Liver (tissue), 9 donors: ENCODE measurements around the gene PTGR1. TPM values are rescaled to one million over a fixed set of nuclear protein-coding genes. Genes with fewer than 3 reads are reported as not detected.

Experiments used
- DNase-seq: peaks from one replicate; pipeline ENCODE4 v3.0.0-alpha.2; 2017; ENCODE audit warnings: low spot score
- H3K27ac ChIP-seq, 2 donors: one replicate each; pipeline ENCODE4 v1.7.0; 2013; ENCODE audit warnings: inconsistent platforms in 2 of 2, low read length in 2 of 2, control low read depth in 1 of 2, low read depth in 1 of 2, mild to moderate bottlenecking in 1 of 2
- H3K27me3 ChIP-seq, 4 donors: one replicate each; pipeline versions ENCODE4 v1.6.1 to v1.7.0; 2013; ENCODE audit warnings: low read length in 3 of 4, inconsistent platforms in 1 of 4, mild to moderate bottlenecking in 1 of 4, moderate library complexity in 1 of 4; ENCODE audit not compliant: control insufficient read depth in 4 of 4, insufficient read depth in 4 of 4
- H3K36me3 ChIP-seq, 4 donors: one replicate each; pipeline versions ENCODE4 v1.6.1 to v1.7.0; 2013; ENCODE audit warnings: low read length in 3 of 4, mild to moderate bottlenecking in 3 of 4, low read depth in 1 of 4, moderate library complexity in 1 of 4; ENCODE audit not compliant: control insufficient read depth in 4 of 4, insufficient read depth in 3 of 4
- H3K4me1 ChIP-seq, 4 donors: one replicate each; pipeline versions ENCODE4 v1.6.1 to v1.7.0; 2013; ENCODE audit warnings: low read length in 3 of 4, mild to moderate bottlenecking in 3 of 4, moderate library complexity in 1 of 4; ENCODE audit not compliant: control insufficient read depth in 4 of 4, insufficient read depth in 4 of 4
- H3K4me3 ChIP-seq, 3 donors: one replicate each; pipeline versions ENCODE4 v1.6.1 to v1.7.0; 2013; ENCODE audit warnings: low read length in 3 of 3, control low read depth in 1 of 3, low read depth in 1 of 3, mild to moderate bottlenecking in 1 of 3
- H3K9ac ChIP-seq, 2 donors: one replicate each; pipeline ENCODE4 v1.7.0; 2013; ENCODE audit warnings: low read length in 2 of 2, mild to moderate bottlenecking in 2 of 2, moderate library complexity in 2 of 2, control low read depth in 1 of 2, low read depth in 1 of 2
- H3K9me3 ChIP-seq, 4 donors: one replicate each; pipeline versions ENCODE4 v1.6.1 to v1.7.0; 2013; ENCODE audit warnings: low read length in 3 of 4; ENCODE audit not compliant: control insufficient read depth in 4 of 4
- EGR1 ChIP-seq, 2 donors: IDR thresholded peaks; 2 replicates each; pipeline ENCODE4 v1.6.1; 2016 to 2018; ENCODE audit warnings: antibody characterized with exemption in 2 of 2, low read depth in 2 of 2
- FOXA1 ChIP-seq: IDR thresholded peaks from 2 replicates; pipeline ENCODE4 v1.6.1; 2016; ENCODE audit warnings: antibody characterized with exemption
- FOXA2 ChIP-seq: IDR thresholded peaks from 2 replicates; pipeline ENCODE4 v1.6.1; 2016; ENCODE audit warnings: antibody characterized with exemption
- GABPA ChIP-seq, 2 donors: IDR thresholded peaks in 1 of 2; conservative IDR thresholded peaks in 1 of 2; 2 replicates each; pipeline ENCODE4 v1.6.1; 2016; ENCODE audit warnings: antibody characterized with exemption in 2 of 2, mild to moderate bottlenecking in 1 of 2, moderate library complexity in 1 of 2
- HNF4A ChIP-seq, 2 donors: conservative IDR thresholded peaks; 2 replicates each; pipeline ENCODE4 v1.6.1; 2016; ENCODE audit warnings: antibody characterized with exemption in 2 of 2, mild to moderate bottlenecking in 2 of 2
- HNF4G ChIP-seq: IDR thresholded peaks from 2 replicates; pipeline ENCODE4 v1.6.1; 2016; ENCODE audit warnings: antibody characterized with exemption
- JUND ChIP-seq, 2 donors: IDR thresholded peaks; 2 replicates each; pipeline ENCODE4 v1.6.1; 2016; ENCODE audit warnings: antibody characterized with exemption in 2 of 2
- NR2F2 ChIP-seq: IDR thresholded peaks from 2 replicates; pipeline ENCODE4 v1.6.1; 2016; ENCODE audit warnings: antibody characterized with exemption
- RAD21 ChIP-seq, 2 donors: IDR thresholded peaks; 2 replicates each; pipeline ENCODE4 v1.6.1; 2016; ENCODE audit warnings: antibody characterized with exemption in 2 of 2, mild to moderate bottlenecking in 2 of 2
- RXRA ChIP-seq, 2 donors: IDR thresholded peaks; 2 replicates each; pipeline ENCODE4 v1.6.1; 2017 to 2018; ENCODE audit warnings: antibody characterized with exemption in 2 of 2, mild to moderate bottlenecking in 1 of 2
- SP1 ChIP-seq: IDR thresholded peaks from 2 replicates; pipeline ENCODE4 v1.6.1; 2018; ENCODE audit warnings: antibody characterized with exemption, mild to moderate bottlenecking
- TAF1 ChIP-seq: conservative IDR thresholded peaks from 2 replicates; pipeline ENCODE4 v1.6.1; 2016; ENCODE audit warnings: antibody characterized with exemption, mild to moderate bottlenecking
- YY1 ChIP-seq: IDR thresholded peaks from 2 replicates; pipeline ENCODE4 v1.6.1; 2016; ENCODE audit warnings: antibody characterized with exemption, mild to moderate bottlenecking
- WGBS: extraction: QIAGEN DNeasy Blood & Tissue Kit; methylation state at CpG from one replicate; pipeline ENCODE4 v1.1.7; 2013; 5-methylcytosine and 5-hydroxymethylcytosine counted together
- polyA plus RNA-seq, 2 donors: library from polyadenylated mRNA; stranded (reverse) in 1 of 2; unstranded in 1 of 2; fragments of 200-250 nt in 1 of 2; fragments of >200 nt in 1 of 2; fragmentation: Nextera tagmentation in 1 of 2; extraction: Ambion mirVana in 1 of 2; gene quantifications; one replicate each; pipeline versions ENCODE4 v1.2.1 to v1.2.3, GENCODE V29; 2013 to 2015
- total RNA-seq, 2 donors: library from RNA; depleted of rRNA; stranded (reverse); fragments of >200 nt; gene quantifications; one replicate each; pipeline ENCODE4 v1.2.3, GENCODE V29; 2014
- TF ChIP-seq, protein P1 (sequence below): fragments of 150-350 bp; IDR thresholded peaks from 2 replicates; pipeline ENCODE4 v1.5.1; 2017; ENCODE audit warnings: improper control_type of control experiment, low read depth, low read length; ENCODE audit not compliant: missing input control
- TF ChIP-seq, protein P2 (sequence below): IDR thresholded peaks from 2 replicates; pipeline ENCODE4 v1.6.1; 2016; ENCODE audit warnings: antibody characterized with exemption
- TF ChIP-seq, protein P3 (sequence below): IDR thresholded peaks from 2 replicates; pipeline ENCODE4 v1.6.1; 2016; ENCODE audit warnings: antibody characterized with exemption
- TF ChIP-seq, protein P4 (sequence below): IDR thresholded peaks from 2 replicates; pipeline ENCODE4 v1.6.1; 2016; ENCODE audit warnings: antibody characterized with exemption
- TF ChIP-seq, protein P5 (sequence below): IDR thresholded peaks from 2 replicates; pipeline ENCODE4 v1.6.1; 2016; ENCODE audit warnings: antibody characterized with exemption, mild to moderate bottlenecking
- donor health status: healthy.
- donor health status: healthy.
- donor health status: healthy.
- donor health status: healthy.
- donor health status: healthy.

Gene PTGR1
- total and polyA plus RNA-seq, 4 donors = 53.1 to 784 (median 471) TPM

DNA sequence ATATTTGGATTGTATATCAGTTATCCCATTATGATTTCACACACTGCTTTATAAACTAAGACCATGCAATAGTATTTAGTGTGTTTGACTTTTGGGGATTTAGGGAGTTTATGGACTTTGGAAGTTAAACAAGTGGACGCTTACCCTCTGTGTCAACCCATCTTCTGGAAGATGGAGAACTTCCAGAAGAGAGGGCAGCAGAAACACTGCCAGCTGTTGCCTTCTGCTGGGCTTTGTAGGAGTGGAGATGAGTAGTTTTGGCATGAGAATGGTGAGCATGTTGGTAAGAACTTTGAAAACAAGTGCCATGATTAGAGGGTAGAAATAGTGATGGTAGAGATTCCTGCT lies 33.9 kb upstream of the PTGR1 start:
- no peaks in the 10 kb centered on the region for H3K36me3 ChIP-seq
- peak overlapping the region; percentile 86 to 93 (median 86) for H3K4me3 ChIP-seq
- H3K9ac ChIP-seq = peak overlapping the region in 1 of 2 donors; percentile 73
- 31% methylated on average over 1 of the region's 1 CpG for WGBS
- H3K27me3 ChIP-seq = no peaks in the 10 kb centered on the region
- peak; percentile 38 for TF ChIP-seq YY1
- TF ChIP-seq, protein P1, sequence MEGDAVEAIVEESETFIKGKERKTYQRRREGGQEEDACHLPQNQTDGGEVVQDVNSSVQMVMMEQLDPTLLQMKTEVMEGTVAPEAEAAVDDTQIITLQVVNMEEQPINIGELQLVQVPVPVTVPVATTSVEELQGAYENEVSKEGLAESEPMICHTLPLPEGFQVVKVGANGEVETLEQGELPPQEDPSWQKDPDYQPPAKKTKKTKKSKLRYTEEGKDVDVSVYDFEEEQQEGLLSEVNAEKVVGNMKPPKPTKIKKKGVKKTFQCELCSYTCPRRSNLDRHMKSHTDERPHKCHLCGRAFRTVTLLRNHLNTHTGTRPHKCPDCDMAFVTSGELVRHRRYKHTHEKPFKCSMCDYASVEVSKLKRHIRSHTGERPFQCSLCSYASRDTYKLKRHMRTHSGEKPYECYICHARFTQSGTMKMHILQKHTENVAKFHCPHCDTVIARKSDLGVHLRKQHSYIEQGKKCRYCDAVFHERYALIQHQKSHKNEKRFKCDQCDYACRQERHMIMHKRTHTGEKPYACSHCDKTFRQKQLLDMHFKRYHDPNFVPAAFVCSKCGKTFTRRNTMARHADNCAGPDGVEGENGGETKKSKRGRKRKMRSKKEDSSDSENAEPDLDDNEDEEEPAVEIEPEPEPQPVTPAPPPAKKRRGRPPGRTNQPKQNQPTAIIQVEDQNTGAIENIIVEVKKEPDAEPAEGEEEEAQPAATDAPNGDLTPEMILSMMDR = no peak
- TF ChIP-seq JUND (IDR thresholded peaks at IDR 0.05) = peak in 1 of 2 donors; percentile 52
- peak; percentile 75 to 81 for TF ChIP-seq RXRA (IDR thresholded peaks at IDR 0.05)
- peak; percentile 9 to 23 for TF ChIP-seq RAD21 (IDR thresholded peaks at IDR 0.05)
- TF ChIP-seq SP1 = peak; percentile 60
- TF ChIP-seq HNF4G = peak; percentile 58
- TF ChIP-seq, protein P2, sequence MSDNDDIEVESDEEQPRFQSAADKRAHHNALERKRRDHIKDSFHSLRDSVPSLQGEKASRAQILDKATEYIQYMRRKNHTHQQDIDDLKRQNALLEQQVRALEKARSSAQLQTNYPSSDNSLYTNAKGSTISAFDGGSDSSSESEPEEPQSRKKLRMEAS = no peak
- TF ChIP-seq, protein P3, sequence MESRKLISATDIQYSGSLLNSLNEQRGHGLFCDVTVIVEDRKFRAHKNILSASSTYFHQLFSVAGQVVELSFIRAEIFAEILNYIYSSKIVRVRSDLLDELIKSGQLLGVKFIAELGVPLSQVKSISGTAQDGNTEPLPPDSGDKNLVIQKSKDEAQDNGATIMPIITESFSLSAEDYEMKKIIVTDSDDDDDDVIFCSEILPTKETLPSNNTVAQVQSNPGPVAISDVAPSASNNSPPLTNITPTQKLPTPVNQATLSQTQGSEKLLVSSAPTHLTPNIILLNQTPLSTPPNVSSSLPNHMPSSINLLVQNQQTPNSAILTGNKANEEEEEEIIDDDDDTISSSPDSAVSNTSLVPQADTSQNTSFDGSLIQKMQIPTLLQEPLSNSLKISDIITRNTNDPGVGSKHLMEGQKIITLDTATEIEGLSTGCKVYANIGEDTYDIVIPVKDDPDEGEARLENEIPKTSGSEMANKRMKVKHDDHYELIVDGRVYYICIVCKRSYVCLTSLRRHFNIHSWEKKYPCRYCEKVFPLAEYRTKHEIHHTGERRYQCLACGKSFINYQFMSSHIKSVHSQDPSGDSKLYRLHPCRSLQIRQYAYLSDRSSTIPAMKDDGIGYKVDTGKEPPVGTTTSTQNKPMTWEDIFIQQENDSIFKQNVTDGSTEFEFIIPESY = no peak
- TF ChIP-seq GABPA (IDR thresholded peaks at IDR 0.05 in 1 of 2, conservative IDR thresholded peaks at IDR 0.05 in 1 of 2) = no peak
- TF ChIP-seq EGR1 (IDR thresholded peaks at IDR 0.05; ENCODE audit: low read depth in 2 of 2) = no peak
- no peak for TF ChIP-seq TAF1
- TF ChIP-seq, protein P4, sequence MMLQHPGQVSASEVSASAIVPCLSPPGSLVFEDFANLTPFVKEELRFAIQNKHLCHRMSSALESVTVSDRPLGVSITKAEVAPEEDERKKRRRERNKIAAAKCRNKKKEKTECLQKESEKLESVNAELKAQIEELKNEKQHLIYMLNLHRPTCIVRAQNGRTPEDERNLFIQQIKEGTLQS = peak; percentile 22
- peak; percentile 93 to 94 for TF ChIP-seq HNF4A (conservative IDR thresholded peaks at IDR 0.05)
- TF ChIP-seq FOXA1 = peak; percentile 33
- TF ChIP-seq FOXA2 = no peak
- no peak for TF ChIP-seq NR2F2
- TF ChIP-seq, protein P5, sequence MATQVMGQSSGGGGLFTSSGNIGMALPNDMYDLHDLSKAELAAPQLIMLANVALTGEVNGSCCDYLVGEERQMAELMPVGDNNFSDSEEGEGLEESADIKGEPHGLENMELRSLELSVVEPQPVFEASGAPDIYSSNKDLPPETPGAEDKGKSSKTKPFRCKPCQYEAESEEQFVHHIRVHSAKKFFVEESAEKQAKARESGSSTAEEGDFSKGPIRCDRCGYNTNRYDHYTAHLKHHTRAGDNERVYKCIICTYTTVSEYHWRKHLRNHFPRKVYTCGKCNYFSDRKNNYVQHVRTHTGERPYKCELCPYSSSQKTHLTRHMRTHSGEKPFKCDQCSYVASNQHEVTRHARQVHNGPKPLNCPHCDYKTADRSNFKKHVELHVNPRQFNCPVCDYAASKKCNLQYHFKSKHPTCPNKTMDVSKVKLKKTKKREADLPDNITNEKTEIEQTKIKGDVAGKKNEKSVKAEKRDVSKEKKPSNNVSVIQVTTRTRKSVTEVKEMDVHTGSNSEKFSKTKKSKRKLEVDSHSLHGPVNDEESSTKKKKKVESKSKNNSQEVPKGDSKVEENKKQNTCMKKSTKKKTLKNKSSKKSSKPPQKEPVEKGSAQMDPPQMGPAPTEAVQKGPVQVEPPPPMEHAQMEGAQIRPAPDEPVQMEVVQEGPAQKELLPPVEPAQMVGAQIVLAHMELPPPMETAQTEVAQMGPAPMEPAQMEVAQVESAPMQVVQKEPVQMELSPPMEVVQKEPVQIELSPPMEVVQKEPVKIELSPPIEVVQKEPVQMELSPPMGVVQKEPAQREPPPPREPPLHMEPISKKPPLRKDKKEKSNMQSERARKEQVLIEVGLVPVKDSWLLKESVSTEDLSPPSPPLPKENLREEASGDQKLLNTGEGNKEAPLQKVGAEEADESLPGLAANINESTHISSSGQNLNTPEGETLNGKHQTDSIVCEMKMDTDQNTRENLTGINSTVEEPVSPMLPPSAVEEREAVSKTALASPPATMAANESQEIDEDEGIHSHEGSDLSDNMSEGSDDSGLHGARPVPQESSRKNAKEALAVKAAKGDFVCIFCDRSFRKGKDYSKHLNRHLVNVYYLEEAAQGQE = peak; percentile 32
- no peak for DNase-seq
- peaks cover 11 to 73% (median 38%) of the 10 kb centered on the region in 4 donors for H3K4me1 ChIP-seq
- H3K9me3 ChIP-seq = no peaks in the 10 kb centered on the region
- peak overlapping the region; percentile 91 to 96 for H3K27ac ChIP-seq
